Measurements from ENCODE around the gene ELL. TPM values are rescaled to one million over a fixed set of nuclear protein-coding genes. Genes with fewer than 3 reads are reported as not detected.

Gene ELL
- total RNA-seq, 1 experiment from 2014 or later = 10.1 TPM

DNA sequence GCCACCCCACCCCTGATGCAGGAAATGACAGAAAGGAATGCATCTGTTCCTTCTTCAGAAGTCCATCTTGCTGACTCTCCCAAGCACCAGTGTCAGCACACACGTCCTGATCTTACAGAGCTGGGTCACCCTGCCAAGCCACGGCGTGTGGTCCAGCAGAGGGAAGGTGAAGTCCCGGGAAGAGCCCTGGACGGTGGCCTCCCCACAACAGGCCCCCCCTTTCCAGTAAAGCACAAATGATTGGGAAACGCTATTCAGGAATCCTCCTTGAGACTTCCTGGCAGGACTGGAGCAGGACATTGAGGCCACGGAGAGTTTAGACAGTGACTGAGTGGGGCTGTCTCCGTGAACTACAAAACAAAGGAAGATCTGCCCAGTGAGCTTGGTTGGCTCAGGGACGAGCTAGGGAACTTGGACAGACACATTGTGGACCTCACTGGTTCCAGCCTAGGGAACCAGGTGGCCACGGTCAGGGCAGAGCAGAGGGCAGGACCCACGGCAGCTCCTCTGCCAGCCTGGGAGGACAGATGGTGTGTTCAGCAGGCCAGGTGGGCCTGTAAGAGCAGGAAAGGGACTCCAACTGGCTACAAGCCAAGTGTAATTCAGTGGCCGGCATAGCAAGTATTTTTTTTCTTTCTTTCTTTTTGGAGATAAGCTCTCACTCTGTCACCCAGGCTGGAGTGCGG is 41.7 kb downstream of the ELL start:
- Histone ChIP-seq H3K9me3 (replicated peaks) (no peaks in the 10 kb centered on the region), H3K4me3 (no peak overlapping the region), H3K27me3 (no peaks in the 10 kb centered on the region), H3K36me3 (no peaks in the 10 kb centered on the region), H3K27ac (no peak overlapping the region), H3K4me1 (peaks cover 36% of the 10 kb centered on the region)
- DNase-seq = no peak

DNA sequence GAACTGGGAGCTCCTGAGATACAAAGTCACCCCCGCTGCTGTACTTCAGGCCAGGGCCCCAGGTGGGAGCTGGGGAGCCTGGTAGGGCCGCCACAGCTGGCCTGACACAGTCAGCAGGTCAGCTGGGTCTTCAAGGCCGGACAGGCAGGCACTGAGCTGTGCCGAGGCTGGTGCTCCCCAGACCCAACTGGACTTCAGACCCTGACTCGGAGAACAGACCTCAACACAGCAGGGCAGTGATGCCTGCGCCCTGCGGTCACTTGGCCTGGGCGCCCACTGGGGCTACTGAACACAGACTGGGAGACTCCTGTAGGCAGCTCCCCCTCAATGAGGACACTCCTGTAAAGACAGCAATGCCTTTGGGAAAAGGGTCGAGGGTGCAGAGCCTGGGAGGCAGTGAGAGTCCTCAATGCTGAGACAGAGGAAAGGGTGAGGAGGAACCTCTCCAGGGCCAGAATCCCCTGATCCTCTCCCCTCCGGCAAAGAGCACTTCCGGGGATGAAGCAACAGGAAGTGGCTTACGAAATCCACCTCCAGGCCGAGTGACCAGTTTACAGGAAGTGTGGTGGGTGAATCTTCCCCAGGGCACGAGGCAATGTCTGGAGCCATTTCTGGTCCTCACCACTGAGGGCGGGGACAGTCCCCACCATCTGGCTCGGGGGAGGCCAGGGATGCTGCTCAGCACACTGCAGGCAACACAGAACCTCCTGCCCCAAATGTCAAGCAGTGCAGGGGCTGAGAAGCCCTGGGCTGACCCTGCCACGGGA is 43.1 kb downstream of the ELL start:
- Histone ChIP-seq H3K27ac (no peak overlapping the region), H3K4me1 (peaks cover 38% of the 10 kb centered on the region), H3K36me3 (no peaks in the 10 kb centered on the region), H3K9me3 (replicated peaks) (no peaks in the 10 kb centered on the region), H3K4me3 (no peak overlapping the region), H3K27me3 (no peaks in the 10 kb centered on the region)
- peak; percentile 68 to 77 for DNase-seq

- peaks cover 38% of the 10 kb centered on the region for H3K4me1 ChIP-seq
- no peak for DNase-seq
- no peak overlapping the region for H3K27ac ChIP-seq
Observed at GRCh38 chr19:18477974-18478373, 43.9 kb downstream of the ELL start.

DNA sequence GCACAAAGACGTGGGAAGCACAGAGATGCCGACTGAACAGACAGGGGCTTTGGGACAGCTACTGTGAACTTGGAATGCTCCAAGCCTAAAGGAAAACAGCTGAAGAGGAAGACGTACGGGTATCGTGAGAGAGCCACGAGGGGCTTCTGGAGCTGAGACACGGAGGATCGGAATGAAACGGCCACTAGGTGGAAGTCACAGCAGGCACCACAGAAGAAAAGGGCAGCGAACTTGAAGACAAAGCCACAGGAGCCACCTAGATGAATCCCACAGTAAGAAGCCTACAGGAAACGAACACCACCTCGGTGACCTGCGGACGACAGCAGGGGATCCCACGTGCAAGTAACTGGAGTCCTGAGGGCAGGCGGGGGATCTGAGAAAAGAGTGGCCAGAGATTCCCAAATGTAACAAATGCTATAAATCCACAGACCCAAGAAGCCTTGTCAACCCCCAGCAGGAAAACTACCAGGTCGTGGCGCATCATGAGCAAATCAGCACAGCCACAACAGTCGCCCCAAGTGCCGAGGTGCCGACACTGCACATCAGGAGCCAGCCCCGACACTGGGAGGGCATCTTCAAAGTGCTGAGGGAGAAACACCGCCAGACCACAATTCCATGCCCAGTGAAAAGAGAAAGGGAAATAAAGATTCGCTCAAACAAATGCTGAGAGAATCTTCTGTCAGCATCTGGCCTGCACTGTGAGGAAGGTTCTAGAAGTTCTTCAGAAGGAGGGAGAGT is 44.7 kb downstream of the ELL start:
- Histone ChIP-seq H3K4me3 (no peak overlapping the region), H3K27me3 (no peaks in the 10 kb centered on the region), H3K4me1 (peaks cover 35% of the 10 kb centered on the region), H3K9me3 (replicated peaks) (no peaks in the 10 kb centered on the region), H3K27ac (no peak overlapping the region), H3K36me3 (no peaks in the 10 kb centered on the region)
- no peak for DNase-seq

More at GRCh38 chr19:18477974-18478373, 43.9 kb downstream of the ELL start:
- Histone ChIP-seq H3K9me3 (replicated peaks) (no peaks in the 10 kb centered on the region), H3K27me3 (no peaks in the 10 kb centered on the region), H3K36me3 (no peaks in the 10 kb centered on the region), H3K4me3 (no peak overlapping the region)

GRCh38 chr19:18476507-18477041 is 45.3 kb downstream of the ELL start:
- peaks cover 35% of the 10 kb centered on the region for H3K4me1 ChIP-seq
- H3K36me3 ChIP-seq = no peaks in the 10 kb centered on the region
- no peaks in the 10 kb centered on the region for H3K27me3 ChIP-seq
- no peak overlapping the region for H3K4me3 ChIP-seq
- H3K9me3 ChIP-seq (replicated peaks) = no peaks in the 10 kb centered on the region
- DNase-seq = no peak
- no peak overlapping the region for H3K27ac ChIP-seq

- no peak overlapping the region for H3K4me3 ChIP-seq
- no peaks in the 10 kb centered on the region for H3K36me3 ChIP-seq
- H3K27ac ChIP-seq = no peak overlapping the region
- H3K27me3 ChIP-seq = no peaks in the 10 kb centered on the region
- H3K4me1 ChIP-seq = peaks cover 35% of the 10 kb centered on the region
- DNase-seq = peak; percentile 64 to 70
- no peaks in the 10 kb centered on the region for H3K9me3 ChIP-seq (replicated peaks)
Observed at GRCh38 chr19:18475762-18476331, 46.0 kb downstream of the ELL start.

- H3K9me3 ChIP-seq (replicated peaks) = no peaks in the 10 kb centered on the region
- H3K27ac ChIP-seq = no peak overlapping the region
- no peak for DNase-seq
- H3K27me3 ChIP-seq = no peaks in the 10 kb centered on the region
- H3K36me3 ChIP-seq = no peaks in the 10 kb centered on the region
- H3K4me1 ChIP-seq = peaks cover 33% of the 10 kb centered on the region
- no peak overlapping the region for H3K4me3 ChIP-seq
Observed at GRCh38 chr19:18475004-18475453, 46.8 kb downstream of the ELL start.

- Histone ChIP-seq H3K4me1 (peaks cover 29% of the 10 kb centered on the region), H3K27me3 (no peaks in the 10 kb centered on the region), H3K4me3 (no peak overlapping the region), H3K36me3 (no peaks in the 10 kb centered on the region), H3K27ac (no peak overlapping the region), H3K9me3 (replicated peaks) (no peaks in the 10 kb centered on the region)
- DNase-seq = no peak
Observed at GRCh38 chr19:18474366-18474887, 47.4 kb downstream of the ELL start.

- Histone ChIP-seq H3K4me3 (no peak overlapping the region), H3K9me3 (replicated peaks) (no peaks in the 10 kb centered on the region), H3K4me1 (peaks cover 23% of the 10 kb centered on the region), H3K36me3 (no peaks in the 10 kb centered on the region), H3K27me3 (no peaks in the 10 kb centered on the region), H3K27ac (no peak overlapping the region)
- no peak for DNase-seq
Observed at GRCh38 chr19:18473706-18474087, 48.2 kb downstream of the ELL start.

DNA sequence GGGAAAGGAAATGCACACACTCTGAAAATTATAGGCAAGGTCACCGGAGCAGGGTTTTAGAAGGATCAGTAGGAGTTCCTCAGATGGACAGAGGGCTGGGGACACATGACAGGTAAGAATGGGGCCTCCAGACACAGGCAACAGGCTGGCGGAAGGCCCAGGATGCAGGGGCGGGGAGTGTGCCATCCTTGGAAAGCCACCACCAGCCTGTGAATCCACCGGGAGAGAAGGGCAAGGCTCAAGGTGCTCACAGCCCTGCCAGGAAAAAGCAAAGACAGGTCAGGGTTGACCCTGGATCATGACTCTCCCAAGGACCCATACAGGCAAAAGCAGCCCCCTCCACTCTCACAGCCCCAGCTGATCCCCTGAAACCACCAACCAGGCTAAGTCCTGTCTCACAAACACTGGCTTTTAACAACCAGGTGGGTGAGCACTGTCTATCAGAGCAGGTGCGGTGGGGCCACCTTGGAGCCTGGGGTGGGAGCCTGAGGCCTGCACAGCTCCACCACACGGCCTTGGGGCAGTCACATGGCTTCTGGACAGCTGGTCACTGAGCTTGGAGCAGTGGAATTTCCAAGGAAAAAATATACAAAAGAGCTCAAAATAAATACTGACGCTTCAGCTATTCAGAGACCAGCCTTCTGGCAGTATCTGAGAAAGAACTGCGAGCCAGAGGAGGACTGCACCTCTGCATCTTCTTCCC is 48.7 kb downstream of the ELL start:
- Histone ChIP-seq H3K4me3 (no peak overlapping the region), H3K36me3 (no peaks in the 10 kb centered on the region), H3K27ac (no peak overlapping the region), H3K27me3 (no peaks in the 10 kb centered on the region), H3K4me1 (peaks cover 20% of the 10 kb centered on the region), H3K9me3 (replicated peaks) (no peaks in the 10 kb centered on the region)
- DNase-seq = no peak

DNA sequence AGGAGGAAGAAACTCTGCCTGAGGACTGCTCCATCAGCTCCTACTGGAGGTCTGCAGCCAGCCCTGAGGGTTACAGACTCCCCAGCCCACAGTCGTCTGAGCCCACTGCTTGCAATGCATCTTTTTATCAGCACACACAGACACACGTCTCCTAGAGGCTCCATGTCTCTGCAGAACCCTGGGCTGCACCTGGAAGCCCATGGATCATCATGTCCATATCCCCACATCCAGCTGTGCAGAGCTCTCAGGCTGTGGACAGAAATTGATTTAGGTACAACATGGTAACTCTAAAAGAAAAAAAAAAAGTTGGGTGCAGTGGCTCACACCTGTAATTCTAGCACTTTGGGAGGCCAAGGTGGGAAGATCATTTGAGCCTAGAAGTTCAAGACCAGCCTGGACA is 51.1 kb downstream of the ELL start:
- no peak overlapping the region for H3K27ac ChIP-seq
- H3K36me3 ChIP-seq = no peaks in the 10 kb centered on the region
- peaks cover 14% of the 10 kb centered on the region for H3K4me1 ChIP-seq
- H3K4me3 ChIP-seq = no peak overlapping the region
- no peaks in the 10 kb centered on the region for H3K27me3 ChIP-seq
- DNase-seq = no peak
- H3K9me3 ChIP-seq (replicated peaks) = no peaks in the 10 kb centered on the region

DNA sequence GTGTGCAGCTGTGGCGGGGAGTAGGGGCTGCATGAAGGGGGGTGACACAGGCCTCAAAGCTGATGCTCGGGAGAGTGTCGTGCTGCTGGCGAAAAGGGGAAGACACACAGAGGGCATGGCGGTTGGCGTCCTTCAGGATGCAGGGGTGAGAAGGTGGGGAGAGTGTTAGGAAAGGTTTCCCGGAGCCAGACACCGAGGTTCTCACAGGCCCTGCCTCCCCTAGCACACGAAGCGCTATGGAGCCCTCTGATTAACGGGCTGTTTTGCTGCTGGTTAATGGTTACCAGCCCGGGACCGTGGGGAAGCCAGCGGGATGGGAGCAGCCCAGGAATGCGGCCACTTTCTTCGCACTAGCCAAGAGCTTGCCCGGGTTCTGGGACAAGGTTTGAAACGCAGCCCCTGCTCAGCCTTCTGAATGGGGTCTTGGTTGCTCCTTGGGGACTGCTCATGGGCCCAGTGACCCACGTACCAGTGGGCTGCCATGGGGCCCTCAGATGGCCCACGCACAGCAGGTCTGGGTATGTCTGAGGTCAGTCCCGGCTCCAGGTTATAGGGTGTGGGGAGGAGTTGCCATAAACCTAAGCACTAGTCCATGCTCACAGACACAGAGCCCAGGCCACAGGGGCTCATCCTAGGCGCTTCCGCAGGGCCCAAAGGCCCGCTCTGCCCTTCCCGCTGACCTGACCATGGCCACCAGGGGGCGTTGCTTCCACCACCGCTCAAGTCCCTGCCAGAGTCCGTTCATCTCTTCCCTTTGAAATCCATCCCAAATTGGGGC is 52.6 kb downstream of the ELL start:
- Histone ChIP-seq H3K27me3 (no peaks in the 10 kb centered on the region), H3K36me3 (no peaks in the 10 kb centered on the region), H3K9me3 (replicated peaks) (no peaks in the 10 kb centered on the region), H3K4me1 (peaks cover 9% of the 10 kb centered on the region; the same call in 1 of the 2 replicates), H3K27ac (no peak overlapping the region), H3K4me3 (no peak overlapping the region)
- DNase-seq = peak; percentile 55 to 67

DNA sequence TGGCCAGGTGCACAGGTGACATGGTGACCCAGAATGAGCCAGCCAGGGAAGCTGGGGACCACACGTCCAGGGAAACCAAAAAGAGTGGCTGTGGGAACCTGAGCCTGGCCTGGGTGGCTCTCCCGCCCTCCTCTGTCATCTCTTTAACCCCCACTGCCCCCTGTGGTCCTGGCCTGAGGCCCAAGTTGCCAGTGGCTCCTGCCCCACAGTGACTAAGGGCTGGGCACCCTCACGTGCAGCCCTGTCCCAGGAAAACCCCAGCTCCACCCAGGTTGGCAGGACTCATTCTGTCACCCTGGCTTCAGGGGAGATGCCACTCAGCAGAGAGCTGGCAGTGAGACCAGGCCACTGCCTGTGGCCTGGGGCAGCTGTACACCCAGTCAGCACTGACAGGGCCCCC is 53.4 kb downstream of the ELL start:
- Histone ChIP-seq H3K4me1 (peaks cover 6% of the 10 kb centered on the region; the same call in 1 of the 2 replicates), H3K4me3 (no peak overlapping the region), H3K9me3 (replicated peaks) (no peaks in the 10 kb centered on the region), H3K27me3 (no peaks in the 10 kb centered on the region), H3K27ac (no peak overlapping the region), H3K36me3 (no peaks in the 10 kb centered on the region)
- no peak for DNase-seq
